HG02870 (cell line): ENCODE measurements around the gene SLC66A1.
"Not testable (repeated sequence)": the region's sequence is repeated elsewhere in the genome, so short reads cannot be mapped to it uniquely, and the experiment has no call there.

Experiments used
- ATAC-seq: cut with Tn5 transposase; IDR thresholded peaks from one replicate; pipeline ENCODE4 v1.9.1; 2021; ENCODE audit warnings: mild to moderate bottlenecking, moderate library complexity; ENCODE audit not compliant: unreplicated experiment

Gene SLC66A1, protein sequence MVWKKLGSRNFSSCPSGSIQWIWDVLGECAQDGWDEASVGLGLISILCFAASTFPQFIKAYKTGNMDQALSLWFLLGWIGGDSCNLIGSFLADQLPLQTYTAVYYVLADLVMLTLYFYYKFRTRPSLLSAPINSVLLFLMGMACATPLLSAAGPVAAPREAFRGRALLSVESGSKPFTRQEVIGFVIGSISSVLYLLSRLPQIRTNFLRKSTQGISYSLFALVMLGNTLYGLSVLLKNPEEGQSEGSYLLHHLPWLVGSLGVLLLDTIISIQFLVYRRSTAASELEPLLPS

DNA sequence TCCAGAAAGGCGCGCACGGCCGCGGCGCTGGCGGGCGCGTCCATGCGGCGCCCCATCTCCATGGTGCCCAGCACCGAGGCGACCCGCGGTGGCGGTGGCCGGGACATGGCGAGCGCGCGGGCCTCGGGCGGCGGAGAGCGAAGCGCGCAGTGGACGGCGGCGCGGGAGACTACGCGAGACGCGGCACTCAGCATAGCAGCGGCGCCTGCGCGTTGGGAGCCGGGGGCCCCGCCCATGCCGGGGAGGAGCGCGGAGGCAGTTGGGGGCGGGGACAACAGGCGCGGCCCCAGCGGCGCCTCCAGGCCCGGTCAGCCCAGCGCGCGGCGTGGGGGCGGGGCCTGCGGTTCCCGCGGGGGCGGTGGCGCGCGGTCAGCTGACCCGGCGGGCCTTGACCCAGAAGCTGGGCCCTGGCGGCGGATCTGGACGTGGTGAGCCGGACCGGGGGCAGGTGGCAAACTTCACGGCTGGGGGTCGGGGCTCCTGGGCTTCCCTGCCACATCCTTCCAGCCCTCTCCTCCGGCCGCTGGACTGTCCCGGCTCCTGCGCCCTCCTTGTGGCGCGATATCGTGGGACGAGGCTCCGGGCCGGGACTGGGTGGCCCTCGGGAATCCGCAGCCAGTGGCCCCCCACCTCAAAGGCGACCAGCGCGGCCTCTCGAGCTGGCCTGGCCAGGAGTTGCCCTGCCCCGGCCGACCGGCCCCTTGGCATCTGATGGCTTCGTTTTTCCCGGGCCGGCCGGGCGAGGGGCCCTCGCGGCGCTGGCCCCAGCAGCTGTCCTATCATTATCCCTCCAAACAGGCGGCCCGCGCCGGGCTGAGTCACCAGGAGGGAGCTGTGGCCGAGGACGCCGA lies at the start of gene SLC66A1, which contains the start of gene AKR7A2:
Gene SLC66A1 (plus strand): TSS at position 396 of the 851 bp plus-strand sequence. CDS start 5,352 bp downstream, outside the sequence.
Gene AKR7A2 (minus strand): TSS at position 214 of the 851 bp plus-strand sequence. CDS start 20 bp downstream, at position 194.
- ATAC-seq: peak; percentile 50

DNA sequence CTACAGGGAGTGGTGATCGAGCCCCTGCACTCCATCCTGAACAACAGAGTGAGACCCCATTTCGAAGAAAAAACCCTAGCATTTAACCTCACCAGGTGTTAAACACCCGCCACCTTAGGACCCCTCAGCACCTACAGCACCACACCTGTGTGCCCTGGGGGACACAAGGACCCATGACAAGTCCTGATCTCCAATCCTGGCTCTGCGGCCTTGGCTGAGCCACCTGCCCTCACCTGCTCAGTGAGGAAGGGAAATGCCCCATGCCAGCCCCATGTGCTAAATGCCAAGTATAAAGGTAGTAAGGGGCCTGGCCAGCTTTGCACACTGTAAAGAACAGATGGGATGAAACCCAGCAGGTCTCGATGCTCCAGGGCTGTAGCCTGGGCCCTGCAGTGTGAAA lies 49.4 kb upstream of the SLC66A1 start:
- no peak for ATAC-seq

DNA sequence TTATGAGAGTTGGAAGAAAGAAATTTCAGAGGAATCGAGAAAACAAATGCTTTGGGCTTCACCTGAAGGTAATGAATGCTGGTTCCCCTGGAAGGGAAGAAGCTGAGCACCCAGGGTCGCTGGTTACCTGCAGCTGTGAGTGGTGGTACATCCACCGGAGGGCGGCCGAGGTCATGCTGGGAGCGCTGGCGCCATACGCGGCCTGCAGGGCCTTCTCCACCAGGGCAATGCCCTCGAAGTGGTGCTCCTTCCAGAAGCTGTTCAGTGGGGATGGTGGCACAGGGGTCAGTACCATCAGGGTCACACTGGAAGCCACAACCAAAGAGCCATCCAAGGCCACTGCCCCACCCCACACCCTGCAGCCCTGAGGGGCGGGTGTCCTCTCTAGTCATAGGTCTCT lies 43.7 kb upstream of the SLC66A1 start:
- no peak for ATAC-seq

DNA sequence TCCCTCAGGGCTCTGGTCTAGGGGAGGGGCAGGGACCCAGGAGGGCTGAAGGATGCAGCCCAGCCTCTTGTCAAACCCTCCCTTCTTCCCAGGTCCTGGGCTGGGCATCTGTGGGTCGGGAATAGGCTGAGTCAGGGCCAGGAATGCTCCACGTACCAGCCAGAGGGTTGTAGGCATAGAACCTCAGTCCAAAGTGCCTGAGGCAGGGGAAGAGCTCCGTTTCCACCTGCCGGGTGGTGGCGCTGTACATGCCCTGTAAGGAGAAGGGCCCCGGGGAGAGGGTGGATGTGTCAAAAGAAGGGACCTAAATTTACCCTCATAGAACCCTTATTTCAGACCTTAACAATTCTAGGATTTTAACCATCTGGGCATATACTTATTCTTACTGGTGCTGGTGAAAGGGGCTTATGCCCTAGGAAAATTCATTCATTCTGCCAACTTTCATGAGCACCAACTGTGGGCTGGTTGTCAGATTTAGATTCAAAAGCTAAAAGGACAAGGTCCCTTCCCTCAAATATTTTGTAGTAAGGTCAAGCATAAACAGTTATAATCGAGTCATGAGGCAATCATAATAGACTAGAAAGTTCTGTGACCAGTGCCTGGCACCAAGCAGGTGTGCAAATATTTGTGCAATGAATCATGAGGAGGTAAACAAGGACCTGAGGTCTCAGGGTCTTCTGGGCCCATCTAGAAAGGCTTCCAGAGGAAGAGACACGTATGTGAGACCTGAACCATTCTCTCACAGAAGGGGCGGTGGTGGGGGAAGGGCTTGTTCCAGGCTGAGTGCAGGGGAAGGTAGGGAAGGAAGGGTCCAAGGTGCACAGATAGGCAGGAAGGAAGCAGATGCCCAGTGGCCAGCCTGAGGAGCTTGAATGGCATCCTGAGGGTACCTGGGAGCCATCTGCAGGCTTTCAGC lies 42.4 kb upstream of the SLC66A1 start:
- ATAC-seq: not testable (repeated sequence)

DNA sequence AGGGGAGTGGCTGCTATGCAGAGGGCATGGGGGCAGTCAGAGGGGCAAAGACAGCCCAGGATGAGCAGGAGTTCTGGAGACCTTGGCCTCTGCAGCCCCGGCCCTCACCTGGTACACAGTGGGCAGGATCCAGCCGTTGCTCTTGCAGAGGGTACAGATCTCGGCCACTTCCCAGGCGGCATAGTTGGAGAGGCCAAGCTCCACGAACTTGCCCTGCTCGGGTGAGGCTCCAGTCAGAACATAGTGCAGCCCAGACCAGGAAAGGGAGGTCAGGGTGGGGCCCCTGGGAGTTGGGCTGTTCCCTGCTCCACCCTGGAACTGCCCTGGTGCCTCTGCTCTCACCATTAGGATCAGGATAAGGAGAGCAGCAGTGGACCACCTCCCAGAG lies 41.8 kb upstream of the SLC66A1 start:
- not testable (repeated sequence) for ATAC-seq

DNA sequence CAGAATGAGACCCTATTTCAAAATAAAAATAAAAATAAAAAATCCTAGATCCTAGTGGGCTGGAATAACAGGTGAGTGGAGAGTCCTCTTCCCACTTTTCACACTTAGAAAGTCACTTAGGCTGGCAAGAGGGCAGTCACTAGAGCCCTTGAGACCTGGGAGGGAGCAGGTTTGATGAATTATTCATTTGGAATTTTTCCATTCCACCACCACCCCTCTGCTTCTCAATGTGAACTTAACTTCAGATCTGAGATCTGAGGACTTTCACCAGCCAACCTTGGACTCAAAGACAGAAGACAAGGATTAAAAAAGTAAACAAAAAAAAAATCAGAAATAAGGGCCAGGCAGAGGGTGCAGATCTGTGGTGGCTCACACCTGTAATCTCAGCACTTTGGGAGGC lies 40.1 kb upstream of the SLC66A1 start:
- no peak for ATAC-seq

DNA sequence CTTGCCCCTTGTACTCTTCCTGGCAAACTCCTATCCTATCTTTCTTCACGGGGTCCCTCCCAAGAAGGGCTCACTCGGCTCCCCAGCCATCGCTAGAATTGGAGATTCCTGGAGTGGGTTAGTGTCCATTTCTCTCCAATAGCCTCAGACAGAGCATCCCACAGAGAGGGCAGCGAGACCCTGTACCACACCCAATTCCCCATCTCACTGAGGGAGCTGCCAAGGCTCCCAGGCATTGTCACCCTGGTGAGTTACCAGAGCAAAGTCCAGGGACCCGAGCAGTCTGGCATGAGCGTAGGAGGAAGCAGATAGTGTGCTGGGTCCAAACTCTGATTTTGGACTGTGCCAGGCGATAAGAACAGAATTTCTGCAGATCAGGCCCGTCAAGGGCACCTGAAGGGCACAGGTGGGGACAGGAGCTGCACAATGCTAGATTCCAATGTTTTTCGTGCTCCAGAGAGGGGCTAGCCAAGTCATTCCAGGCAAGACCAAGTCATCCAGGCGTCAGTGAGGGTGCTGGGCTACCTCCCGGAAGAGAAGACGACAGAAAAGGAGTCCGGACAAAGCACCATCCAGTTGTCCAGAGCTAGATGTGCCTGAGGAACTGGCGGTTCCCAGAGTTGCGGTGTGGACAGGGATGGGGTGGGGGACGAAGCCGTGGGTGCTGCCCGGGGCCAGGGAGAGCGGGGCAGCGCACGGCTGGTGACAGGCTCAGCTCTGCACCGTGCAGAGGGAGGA lies 38.9 kb upstream of the SLC66A1 start:
- no peak for ATAC-seq

DNA sequence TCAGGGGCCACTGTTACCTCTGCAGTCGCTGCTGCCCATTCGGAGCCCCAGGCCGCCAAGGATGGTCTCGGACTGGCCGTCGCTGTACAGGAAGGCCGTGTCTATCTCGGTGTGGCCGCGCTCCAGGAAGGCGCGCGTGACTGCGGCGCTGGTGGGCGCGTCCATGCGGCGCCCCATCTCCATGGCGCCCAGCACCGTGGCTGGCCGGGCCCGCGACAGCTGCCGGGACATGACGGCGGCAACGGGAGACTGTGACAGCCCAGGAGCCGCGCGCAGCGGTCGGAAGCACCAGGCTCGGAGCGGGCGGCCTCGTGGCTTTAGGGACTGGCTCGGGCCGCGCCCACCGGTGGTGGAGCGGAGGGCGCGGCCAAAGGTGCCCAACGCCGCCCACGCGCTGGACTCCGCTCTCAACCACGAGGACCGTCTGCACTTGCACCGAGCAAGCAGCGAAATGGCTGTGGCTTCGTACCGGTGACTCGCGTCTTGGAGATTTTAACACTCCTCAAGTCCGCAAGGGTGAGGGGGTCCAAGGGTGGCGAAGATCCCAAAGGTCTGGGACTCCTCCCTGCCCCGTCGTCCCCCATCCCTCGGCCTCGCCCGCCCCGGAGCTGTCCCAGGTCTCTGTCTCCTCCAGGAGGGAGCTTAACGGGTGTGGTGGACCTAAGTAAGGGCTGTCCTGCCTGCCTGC lies 38.1 kb upstream of the SLC66A1 start:
- not testable (repeated sequence) for ATAC-seq

DNA sequence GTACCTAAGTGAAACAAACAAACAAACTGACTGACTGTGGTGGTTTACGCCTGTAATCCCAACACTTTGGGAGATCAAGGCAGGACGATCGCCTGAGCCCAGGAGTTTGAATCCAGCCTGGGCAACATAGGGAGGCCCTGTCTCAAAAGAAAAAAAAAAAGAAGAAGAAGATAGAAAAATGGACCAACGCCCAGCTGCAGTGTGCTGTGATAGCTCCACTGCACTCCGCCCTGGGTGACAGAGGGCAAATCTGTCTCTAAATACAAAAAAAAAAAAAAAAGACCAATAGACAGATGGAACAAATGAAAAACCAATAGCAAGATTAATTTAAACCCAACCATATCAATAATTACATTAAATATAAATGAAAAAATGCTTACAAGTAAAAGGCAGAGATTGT lies 37.5 kb upstream of the SLC66A1 start:
- ATAC-seq: no peak

DNA sequence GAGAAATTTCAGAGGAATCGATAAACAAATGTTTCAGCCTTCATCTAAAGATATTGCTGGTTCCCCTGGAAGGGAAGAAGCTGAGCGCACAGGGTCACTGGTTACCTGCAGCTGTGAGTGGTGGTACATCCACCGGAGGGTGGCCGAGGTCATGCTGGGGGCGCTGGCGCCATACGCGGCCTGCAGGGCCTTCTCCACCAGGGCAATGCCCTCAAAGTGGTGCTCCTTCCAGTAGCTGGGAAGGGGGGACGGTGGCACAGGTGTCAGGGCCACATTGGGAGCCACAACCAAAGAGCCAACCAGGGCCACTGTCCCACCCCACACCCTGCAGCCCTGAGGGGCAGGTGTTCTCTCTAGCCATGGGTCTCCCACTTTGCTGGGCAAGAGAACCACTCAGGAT lies 28.2 kb upstream of the SLC66A1 start:
- no peak for ATAC-seq

DNA sequence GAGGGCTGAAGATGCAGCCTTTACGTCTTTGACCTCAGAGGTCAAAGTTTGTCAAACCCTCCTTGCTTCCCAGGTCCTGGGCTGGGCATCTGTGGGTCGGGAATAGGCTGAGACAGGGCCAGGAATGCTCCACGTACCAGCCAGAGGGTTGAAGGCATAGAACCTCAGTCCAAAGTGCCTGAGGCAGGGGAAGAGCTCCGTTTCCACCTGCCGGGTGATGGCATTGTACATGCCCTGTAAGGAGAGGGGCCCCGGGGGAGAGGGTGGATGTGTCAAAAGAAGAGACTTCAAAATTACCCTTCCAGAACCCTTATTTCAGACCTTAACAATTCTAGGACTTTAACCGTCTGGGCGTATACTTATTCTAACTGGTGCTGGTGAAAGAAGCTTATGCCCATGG lies 27.2 kb upstream of the SLC66A1 start:
- ATAC-seq: no peak

DNA sequence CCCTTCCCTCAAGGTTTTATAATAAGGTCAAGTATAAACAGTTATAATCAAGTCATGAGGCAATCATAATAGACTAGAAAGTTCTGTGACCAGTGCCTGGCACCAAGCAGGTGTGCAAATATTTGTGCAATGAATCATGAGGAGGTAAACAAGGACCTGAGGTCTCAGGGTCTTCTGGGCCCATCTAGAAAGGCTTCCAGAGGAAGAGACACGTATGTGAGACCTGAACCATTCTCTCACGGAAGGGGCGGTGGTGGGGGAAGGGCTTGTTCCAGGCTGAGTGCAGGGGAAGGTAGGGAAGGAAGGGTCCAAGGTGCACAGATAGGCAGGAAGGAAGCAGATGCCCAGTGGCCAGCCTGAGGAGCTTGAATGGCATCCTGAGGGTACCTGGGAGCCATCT lies 26.8 kb upstream of the SLC66A1 start:
- ATAC-seq: not testable (repeated sequence)

DNA sequence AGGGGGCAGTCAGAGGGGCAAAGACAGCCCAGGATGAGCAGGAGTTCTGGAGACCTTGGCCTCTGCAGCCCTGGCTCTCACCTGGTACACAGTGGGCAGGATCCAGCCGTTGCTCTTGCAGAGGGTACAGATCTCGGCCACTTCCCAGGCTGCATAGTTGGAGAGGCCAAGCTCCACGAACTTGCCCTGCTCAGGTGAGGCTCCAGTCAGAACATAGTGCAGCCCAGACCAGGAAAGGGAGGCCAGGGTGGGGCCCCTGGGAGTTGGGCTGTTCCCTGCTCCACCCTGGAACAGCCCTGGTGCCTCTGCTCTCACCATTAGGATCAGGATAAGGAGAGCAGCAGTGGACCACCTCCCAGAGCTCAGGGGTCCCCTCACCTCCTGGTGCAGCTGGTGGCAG lies 26.3 kb upstream of the SLC66A1 start:
- not testable (repeated sequence) for ATAC-seq

DNA sequence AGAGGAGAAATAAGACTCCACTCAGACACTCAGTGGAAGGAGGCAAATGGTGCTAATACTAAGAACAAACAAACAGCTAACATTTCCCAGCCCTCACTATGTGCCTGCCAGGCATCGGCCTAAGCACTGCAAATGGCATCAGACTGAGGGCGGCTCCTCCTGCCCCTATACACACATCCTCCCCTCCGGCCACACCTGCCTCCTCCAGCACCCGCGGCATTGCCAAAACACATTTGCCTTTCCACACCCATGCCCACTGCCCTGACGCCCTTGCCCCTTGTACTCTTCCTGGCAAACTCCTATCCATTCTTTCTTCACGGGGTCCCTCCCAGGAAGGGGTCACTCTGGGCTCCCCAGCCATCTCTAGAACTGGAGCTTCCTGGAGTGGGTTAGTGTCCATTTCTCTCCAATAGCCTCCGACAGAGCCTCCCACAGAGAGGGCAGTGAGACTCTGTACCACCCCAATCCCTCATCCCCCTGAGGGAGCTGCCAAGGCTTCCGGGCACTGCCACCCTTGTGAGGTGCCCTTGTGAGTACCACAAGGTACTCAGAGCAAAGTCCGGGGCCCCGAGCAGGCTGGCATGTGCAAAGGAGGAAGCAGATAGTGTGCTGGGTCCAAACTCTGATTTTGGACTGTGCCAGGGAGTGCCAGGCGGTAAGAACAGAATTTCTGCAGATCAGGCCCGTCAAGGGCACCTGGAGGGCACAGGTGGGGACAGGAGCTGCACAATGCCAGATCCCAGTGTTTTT lies 24.5 kb upstream of the SLC66A1 start:
- no peak for ATAC-seq

DNA sequence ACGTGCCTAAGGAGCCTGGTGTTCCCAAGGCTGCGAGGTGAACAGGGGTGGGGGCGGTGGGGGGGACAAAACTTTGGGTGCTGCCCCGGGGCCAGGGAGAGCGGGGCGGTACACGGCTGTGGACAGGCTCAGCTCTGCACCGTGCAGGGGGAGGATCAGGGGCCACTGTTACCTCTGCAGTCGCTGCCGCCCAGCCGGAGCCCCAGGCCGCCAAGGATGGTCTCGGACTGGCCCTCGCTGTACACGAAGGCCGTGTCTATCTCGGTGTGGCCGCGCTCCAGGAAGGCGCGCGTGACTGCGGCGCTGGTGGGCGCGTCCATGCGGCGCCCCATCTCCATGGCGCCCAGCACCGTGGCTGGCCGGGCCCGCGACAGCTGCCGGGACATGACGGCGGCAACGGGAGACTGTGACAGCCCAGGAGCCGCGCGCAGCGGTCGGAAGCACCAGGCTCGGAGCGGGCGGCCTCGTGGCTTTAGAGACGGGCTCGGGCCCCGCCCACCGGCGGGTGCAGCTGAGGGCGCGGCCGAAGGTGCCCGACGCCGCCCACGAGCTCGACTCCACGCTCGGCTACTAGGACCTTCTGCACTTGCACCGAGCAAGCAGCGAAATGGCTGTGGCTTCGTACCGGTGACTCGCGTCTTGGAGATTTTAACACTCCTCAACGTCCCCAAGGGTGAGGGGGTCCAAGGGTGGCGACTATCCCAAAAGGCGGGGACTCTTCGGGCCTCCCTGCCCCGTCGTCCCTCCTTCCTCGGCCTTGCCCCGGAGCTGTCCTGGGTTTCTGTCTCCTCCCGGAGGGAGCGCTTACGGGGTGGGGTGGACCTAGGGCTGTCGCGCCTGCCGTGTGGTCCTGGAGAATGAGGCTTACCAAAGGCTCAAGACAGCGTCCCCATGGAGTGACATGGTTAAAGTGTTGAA lies 23.5 kb upstream of the SLC66A1 start, which contains the start of gene AKR7A3:
Gene AKR7A3 (minus strand): TSS at position 447 of the 918 bp plus-strand sequence. CDS start 61 bp downstream, at position 386.
- ATAC-seq: not testable (repeated sequence)

DNA sequence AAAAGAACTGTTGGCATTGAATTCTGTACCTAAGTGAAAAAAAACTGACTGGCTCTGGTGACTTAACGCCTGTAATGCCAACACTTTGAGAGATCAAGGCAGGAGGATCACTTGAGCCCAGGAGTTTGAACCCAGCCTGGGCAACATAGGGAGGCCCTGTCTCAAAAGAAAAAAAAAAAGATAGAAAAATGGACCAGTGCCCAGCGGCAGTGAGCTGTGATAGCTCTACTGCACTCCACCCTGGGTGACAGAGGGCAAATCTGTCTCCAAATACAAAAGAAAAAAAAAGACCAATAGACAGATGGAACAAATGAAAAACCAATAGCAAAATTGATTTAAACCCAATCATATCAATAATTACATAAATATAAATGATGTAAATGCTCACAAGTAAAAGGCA lies 22.9 kb upstream of the SLC66A1 start:
- ATAC-seq: no peak

DNA sequence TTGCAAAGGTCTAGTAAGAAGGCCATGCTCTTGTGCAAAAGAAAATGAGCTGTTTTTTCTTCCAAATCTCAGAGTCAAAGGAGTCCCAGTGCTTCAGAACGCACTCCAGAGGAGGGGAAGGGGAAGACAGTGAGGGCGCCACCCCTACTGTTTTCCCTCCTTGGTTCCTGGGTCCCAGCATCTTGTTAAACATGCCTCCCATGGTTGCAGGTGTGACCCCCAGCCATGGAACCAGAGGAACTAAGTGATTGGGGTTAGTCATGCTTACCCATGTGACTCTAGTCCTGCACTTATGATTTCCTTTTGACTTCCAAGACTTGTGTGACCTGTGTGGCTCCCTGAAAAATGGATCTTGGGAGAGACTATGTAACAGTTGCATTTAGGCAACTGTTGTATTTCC lies 17.5 kb upstream of the SLC66A1 start:
- ATAC-seq: no peak

DNA sequence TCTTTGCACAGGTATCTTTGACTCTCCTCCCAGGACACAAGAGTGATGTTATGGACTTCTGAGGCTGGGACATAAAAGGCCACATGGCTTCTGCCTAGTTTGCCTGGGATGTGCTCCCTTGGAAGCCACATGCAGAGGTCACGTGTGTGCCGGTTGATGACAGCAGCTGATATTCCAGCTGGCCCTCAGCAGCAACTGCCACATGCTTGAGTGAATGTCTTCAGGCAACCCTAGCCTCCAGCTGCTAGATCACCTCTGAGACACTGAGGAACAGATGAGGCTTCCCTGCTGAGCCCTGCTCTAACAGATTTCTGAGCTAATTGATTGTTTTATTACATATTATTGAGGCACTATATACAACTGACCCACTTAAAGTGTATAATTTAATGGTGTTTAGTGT lies 11.9 kb upstream of the SLC66A1 start:
- no peak for ATAC-seq
